ENCODE measurements around the gene GRIN3B.

GRCh38 chr19:1051791-1052190 is 51.6 kb downstream of the GRIN3B start:
- TF ChIP-seq CTCF (conservative IDR thresholded peaks at IDR 0.05; ENCODE audit: low read depth, low read length) (no peak), MAZ (IDR thresholded peaks at IDR 0.05; ENCODE audit: borderline replicate concordance, low read depth, low read length) (no peak), POLR2A (IDR thresholded peaks at IDR 0.05; ENCODE audit: low read depth, low read length) (no peak), ELK1 (IDR thresholded peaks at IDR 0.05; ENCODE audit: borderline replicate concordance, low read depth, low read length) (no peak), USF2 (IDR thresholded peaks at IDR 0.05; ENCODE audit: low read depth, low read length) (no peak), RAD21 (IDR thresholded peaks at IDR 0.05; ENCODE audit: low read length) (no peak), FOS (IDR thresholded peaks at IDR 0.05; ENCODE audit: low read depth, low read length) (no peak), MXI1 (IDR thresholded peaks at IDR 0.05; ENCODE audit: borderline replicate concordance, low read depth, low read length) (no peak), NFE2L2 (IDR thresholded peaks at IDR 0.05; ENCODE audit: low read depth, low read length) (no peak), SMC3 (IDR thresholded peaks at IDR 0.05; ENCODE audit: low read depth, low read length) (no peak), RFX5 (IDR thresholded peaks at IDR 0.05; ENCODE audit: low read depth, low read length) (no peak)

All from IMR-90 (cell line).